CD4-positive, alpha-beta T cell treated with Interleukin-6 at 100 ng/mL for 8 hours (primary cell): ENCODE results near the gene LILRA5.
"Not testable (repeated sequence)": the region's sequence is repeated elsewhere in the genome, so short reads cannot be mapped to it uniquely, and the experiment has no call there.

ENCODE experiments used
- DNase-seq: peaks from one replicate; pipeline ENCODE4 v3.0.0-alpha.2; 2020; ENCODE audit warnings: mixed read lengths, low spot score

The LILRA5 gene

DNA sequence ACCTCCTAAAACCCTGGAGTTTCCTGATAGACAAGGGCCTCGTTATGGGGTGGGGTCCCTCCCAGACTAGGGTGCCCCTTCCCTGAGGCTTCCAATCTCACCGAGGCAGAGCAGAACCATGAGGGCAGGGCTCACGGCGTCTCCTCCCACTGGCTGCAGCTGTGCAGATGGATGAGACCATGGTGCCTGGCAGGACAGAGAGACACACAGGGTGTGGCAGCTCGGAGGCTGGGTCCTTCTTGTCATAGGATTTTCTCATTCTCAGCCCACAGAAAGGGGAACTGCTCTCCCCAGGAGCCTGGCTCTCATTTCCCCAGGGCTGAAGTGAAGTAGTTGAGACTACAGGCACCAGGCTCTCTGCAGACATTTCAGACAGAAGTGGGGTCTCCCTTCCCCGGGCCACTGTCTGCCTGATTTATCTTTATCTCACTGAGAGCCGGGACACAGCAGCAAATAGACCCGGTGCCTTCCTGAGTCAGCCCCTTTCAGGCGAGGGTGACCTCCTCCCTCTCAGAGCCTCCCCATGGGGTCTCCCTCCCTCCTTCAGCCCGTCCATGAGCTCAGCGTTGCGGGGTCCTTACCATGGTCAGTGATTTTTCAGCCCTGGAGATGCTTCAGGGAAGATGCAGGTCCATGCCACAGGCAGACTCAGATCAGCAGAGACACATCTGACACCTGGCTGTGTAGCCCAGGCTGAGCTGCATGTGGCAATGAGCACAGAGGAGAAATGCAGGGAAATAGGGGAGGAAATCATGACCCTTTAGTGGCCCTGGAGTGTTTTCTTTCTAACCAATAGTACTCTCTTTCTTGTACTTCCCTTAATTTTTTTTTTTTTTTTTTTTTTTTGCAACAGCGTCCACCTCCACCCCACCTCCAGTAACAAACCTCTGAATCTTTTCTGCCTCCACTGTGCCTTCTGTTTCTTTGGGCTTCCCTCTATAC, at the start of gene LILRA5:
Gene LILRA5, minus strand, starts transcription at position 731 of the 942 bp plus-strand sequence. Its CDS starts 147 bp downstream, at position 584.
- no peak for DNase-seq

DNA sequence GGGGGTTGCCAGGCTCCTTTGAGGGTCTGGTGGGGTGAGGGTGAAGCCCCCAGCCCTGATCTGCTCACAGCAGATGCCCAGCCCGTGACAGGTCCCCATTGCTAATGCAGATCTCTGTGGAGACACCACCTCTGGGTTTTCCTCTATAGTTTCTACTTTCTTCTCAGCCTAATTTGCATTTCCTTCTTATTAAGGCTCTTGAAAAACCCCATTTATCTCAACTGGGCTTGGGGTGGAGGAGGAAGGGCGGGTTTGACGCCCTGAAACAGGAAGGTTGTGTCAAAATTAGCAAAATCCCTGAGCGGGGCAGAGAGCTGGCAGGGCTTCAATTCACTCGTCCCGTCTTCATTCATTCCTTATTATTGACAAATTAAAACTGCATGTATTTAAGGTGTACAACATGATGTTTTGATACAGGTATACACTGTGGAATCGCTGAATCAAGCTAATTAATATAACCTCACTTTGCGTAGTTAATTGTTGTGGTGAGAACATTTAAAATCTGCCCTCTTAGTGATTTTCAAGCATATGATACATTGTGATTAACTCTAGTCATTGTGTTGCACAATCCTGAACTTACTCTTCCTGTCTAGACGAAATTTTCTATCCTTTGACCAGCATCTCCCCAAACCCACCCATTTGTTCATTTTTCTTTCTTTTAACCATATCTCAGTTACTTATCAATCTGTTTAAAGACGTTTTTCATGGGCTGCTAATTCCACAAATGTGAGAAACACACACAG, 48.9 kb upstream of the LILRA5 start:
- DNase-seq: not testable (repeated sequence)

DNA sequence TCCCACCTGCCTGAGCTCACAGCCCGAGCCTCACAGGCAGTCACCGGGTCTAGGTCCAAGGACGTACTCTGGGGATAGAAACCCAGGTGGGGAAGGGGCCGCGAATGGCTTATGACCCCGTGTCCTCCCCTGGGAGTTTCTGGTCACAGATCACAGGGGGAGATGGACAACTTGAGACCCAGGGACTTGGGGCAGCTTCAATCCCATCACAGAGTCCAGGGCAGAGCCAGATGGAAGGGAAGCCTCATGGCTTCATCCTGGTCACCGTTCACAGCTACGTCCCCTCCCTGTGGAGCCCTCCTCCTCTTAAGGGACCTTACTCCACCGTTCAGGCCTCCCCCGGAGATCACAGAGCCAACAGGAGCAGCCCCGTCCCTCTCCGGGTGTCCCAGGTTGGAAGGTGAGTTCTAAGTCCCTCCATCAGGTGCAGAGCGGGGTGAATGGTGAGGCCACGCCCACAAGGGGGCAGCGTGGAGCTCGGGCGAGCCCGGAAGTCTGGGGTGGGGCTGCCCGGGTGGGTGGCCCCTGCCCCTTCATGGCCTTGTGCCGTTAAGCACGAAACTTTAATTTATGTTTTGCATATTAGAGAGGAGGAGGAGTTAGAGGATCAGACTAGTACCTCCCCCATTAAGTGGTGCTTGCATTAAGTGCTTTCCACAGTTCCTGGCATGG, 46.3 kb upstream of the LILRA5 start:
- DNase-seq: not testable (repeated sequence)

DNA sequence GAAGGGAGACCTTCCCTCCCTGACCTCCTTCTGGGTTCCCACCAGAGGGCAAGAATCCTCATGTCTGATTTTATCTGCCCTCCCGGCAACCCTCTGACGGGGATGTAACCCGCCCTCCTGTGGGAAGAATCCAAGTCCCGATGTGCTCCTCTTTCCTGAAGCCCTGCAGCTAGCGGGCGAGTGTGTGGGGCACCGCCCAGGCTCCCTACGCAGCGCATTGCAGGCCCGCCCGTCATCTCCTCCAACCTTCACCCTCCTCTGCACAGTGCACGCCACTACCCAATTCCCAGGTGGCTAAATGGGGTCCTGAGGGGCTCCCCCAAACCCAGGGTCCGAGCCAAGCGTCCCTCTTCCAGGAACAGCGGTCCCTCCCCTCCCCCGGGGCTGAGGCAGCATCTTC, 44.4 kb upstream of the LILRA5 start:
- no peak for DNase-seq

DNA sequence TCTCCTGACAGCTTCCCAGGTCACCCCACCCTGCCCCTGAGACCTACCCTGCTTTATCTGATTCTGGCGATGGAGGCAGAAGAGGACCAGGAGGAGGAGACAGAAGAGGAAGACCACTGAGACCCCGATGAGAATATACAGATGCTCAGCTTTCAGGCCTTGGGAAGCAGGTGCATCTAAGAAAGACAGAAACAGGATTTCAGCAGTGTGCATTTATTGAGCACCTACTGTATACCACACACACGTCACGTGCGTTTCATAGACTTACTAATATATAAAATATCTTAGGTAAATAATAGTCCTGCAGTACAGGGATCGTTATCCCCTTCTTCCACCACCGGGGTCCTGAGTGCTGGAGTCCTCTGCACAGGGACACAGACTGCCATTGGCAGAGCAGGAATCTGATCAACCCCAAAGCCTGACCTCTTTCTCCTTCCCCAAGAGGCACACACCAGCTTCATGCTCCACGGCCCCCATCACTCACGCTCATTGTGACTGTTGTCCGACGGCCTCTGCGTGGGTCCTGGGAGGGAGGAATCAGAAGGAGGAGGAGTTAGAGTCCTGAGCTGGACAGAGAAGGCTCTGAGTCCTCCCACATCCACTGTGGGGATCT, 43.6 kb upstream of the LILRA5 start:
- DNase-seq: no peak

DNA sequence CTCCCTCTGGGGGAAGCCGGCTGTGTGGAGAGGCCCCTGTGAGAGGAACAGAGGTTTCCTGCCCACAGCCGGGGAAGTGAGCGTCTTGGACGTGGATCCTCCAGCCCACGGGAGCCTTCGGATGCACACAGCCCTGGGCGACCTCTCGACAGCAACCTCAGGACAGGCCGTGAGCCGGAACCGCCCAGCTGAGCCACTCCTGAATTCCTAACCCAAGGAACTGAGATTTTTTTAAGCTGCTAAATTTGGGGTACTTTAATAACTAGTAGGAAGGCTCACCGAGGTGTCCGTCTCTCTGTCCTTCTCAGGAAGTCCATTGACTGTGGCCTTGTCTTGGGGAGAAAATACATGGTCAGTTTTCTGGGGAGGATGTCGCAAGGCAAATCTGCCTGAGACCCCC, 42.7 kb upstream of the LILRA5 start:
- DNase-seq: no peak

DNA sequence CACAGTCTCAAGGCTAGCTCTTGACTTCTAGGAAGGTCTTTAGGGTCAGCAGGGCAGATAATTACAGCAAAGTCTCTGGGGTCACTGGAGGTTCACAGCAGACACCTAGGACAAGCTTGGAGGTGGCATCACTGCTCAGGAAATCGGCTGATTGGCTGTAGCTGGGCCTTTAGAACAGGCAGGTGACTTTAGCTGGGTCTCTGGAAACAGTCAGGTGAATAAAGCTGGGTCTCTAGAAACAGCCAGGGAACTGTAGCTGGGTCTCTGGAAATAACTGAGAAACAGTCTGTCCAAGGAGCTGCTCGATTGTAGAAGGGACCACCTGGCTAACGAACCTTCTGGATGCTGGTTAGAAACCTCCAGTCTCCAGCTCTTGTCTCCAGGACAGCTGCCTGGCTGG, 41.8 kb upstream of the LILRA5 start:
- no peak for DNase-seq

DNA sequence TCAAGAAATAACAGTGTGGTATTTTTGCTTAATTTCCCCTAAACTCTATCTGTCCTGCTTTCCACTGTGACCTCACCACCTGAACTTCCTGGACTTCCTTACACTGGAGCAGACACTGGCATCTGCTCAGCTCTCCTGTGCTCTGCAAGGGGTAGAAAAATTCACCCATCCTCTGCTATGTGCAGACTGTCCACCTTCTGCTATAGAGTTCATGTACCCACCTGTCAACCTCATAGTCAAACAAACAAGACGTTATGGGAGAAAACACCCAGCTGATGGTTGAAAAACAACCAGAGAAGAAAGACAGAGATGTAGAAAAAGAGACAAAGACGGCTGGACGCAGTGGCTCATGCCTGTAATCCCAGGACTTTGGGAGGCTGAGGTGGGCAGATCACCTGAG, 39.6 kb upstream of the LILRA5 start:
- no peak for DNase-seq

DNA sequence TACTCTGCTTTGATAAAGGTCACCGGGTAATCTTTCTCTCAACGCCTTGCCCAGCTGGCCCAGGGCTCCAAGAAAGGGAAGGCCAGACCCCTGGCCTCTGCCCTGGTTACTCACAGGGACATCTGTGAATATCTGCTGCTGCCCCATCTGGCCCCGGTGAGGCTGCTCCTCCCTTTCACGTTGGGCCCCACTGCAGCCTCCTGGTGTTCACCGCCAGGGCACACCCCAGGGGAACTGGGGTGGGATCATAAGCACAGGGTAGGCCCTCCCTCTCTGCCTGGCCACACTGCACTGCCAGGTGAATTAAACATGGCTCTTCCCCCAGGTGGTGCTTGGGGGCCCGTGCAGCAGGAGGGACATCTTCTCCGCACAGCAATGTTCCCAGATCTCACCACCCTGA, 39.1 kb upstream of the LILRA5 start:
- no peak for DNase-seq

DNA sequence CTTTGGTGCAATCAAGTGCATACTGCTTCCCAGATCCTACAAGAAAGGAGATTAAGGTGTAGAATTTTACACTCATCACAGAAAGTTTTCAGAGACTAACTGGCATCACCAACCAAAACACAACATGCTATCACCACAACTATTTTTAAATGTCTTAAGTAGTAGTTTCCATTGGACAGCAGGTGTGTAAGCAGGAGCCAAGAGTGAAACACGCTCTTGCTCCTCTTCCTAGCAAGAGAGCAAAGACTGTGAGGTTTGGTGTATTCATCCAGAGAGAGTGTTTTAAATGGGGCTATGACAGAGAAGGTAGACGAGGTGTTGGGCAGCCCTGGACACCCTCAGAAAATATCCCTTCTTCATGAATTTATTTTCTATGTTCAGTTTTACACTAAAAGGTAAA, 38.5 kb upstream of the LILRA5 start:
- DNase-seq: no peak

DNA sequence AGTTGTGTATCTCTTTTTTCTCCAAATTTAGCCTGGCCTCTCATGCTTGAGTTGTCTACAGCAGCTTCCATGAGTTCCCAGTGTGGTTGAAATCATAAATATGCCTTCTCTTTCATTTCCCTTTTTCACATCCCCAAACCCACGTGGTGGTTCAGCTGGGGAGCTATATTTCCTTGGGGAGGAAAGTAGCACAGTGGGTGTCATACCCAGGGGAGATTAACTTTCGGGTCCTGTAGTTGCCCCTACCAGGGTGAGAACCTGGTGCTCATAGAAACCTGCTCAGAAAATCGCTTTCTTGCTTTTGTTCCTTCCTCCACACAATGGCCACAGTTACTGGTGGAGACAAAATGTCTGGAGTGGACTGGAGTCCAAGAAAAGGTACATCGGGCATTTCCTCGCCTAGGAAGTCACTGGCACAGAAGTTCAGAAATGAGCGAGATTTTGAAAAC, 33.0 kb upstream of the LILRA5 start:
- no peak for DNase-seq

DNA sequence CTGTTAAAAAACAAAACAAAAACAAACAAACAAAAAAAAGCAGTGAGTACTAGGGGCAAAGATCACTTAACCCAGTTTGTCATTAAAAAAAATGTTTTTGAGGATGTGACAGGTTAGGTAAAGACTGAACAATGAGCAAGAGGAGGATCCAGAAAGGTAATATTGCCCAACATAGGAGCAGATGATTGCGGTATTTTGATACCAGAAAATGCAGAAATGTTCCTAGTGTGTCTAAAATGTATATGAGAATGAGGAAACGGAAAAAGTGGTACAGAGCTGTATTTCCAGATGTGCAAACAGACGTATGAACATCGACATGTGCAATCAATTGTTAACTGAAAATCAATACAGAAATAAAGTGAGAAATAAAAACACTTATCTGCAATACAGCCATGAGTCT, 30.9 kb upstream of the LILRA5 start:
- DNase-seq: no peak

DNA sequence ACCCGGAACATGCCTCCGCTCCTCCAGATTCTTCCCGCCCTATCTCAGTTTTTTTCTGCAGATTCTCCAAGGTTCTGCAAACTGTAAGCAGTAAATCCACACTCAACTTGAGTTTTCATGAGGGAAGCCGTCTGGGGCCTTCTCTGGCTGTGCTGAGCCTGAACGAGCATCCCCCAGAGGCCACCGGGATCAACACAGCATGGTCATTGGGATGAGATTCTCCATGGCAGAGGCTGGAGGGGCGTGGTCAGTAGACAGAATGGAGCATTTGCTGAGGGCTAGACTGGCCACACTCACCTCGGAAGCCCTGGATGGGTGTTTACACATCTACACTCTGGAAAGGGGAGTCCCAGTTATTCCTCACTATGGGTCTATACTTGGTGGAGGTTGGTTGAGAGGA, 28.3 kb upstream of the LILRA5 start:
- DNase-seq: no peak

DNA sequence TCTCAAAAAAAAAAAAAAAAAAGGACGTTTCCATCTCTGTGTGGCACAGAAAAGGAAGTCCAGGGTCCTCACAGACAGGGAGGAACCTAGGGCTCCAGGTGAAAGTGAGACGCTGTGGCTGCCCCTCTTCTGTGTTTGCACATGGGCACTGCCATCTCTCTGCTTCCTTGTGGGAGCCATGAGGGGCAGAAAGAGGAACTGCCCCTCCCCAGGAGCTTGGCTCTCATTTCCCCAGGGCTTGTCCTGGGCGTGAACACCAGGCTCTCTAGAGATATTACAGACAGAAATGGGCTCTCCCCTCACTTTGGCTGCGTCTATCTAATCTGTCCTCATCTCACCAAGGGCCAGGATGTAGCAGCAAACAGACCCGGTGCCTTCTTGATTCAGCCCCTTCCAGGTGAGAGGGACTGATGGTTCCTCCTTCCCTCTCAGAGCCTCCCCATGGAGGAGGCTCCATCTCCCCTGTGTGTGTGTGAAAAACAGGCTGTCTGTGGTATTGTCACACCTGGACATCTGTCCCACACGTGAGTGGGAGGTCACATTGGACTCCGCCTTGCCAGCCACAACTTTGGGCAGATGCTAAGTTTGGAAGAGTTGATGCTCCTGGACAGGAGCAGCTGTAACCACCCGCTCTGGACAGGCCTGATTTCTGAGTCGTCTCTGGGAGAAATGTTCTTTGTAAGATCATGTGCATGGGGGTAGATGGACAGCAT, 26.8 kb upstream of the LILRA5 start:
- DNase-seq: no peak

DNA sequence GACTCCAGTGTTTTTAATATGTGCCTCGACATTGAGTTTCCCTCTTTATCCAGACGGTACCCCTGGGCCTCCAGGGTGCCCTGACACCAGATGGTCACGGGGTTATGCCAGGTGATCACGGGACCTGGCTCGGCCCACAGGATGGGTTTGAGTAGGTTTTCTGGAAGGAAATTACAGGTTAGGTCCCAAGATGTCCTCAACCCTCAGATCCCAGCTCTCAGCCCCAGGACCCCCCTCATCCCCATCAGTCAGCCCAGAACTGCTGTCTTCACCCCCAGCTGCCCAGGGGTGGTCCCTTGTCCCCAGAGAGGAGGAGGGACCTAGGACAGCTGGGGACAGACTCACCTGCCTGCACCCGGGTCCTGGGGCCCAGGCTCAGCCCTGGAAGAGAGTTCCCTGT, 25.6 kb upstream of the LILRA5 start:
- no peak for DNase-seq

DNA sequence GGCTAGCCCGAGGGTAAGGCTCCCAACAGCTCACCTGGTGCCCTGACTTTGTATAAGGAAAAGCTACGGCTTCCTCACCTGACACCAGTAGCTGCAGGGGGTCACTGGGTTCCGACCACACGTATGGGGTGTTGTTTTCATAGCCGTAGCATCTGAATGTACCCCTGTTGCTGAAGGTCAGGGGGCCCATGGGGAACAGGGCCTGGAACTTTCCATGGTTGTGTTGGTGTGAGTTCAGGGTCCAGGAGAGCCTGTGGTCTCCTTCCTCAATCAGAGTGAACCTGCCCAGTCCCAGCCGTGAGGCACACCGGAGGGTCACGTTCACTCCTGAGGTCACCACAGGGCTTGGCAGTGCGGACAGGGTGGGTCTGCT, 24.9 kb upstream of the LILRA5 start:
- no peak for DNase-seq

DNA sequence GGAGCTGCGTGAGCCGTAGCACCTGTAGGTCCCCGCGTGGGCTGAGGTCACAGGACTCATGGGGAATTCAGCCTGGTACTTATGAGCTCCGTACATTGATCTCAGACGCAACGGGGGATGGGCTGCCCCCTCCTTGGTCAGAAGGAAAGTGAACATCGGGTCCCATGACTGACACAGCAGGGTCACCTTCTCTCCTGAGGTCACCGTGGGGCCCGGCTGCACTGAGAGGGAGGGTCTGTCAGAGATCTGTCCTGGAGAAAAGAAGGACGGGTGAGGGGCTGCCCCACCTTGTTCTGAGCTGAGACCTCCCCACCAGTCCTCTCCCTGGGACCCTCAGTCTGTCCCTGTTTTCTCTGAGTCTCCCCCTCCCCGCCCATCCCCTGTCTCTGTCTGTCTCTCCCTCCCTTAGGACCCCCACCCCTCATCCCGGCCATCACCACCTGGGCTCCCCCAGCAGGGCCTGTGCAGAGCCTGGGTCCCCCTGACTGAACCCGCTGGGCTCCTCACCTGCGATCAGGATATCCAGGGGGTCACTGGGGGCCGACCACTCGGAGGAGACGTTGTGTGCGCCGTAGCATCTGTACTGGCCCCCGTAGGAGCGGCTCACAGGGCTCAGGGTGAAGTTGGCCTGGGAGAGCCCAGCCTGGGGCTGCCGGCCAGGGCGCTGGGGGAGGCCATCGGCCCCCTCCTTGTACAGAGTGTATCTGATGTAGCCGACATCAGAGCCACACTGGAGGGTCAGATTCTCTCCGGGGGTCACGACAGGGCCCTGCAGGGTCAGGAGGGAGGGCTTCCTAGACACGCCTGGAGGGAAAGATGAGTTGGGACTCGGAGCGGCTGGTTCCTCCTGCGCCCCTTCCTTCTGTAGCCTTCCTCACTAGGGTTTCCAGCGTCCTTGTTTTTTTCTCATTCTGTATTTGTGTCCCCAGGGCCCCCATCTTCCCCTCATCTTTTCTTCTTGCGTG, 24.2 kb upstream of the LILRA5 start:
- no peak for DNase-seq

DNA sequence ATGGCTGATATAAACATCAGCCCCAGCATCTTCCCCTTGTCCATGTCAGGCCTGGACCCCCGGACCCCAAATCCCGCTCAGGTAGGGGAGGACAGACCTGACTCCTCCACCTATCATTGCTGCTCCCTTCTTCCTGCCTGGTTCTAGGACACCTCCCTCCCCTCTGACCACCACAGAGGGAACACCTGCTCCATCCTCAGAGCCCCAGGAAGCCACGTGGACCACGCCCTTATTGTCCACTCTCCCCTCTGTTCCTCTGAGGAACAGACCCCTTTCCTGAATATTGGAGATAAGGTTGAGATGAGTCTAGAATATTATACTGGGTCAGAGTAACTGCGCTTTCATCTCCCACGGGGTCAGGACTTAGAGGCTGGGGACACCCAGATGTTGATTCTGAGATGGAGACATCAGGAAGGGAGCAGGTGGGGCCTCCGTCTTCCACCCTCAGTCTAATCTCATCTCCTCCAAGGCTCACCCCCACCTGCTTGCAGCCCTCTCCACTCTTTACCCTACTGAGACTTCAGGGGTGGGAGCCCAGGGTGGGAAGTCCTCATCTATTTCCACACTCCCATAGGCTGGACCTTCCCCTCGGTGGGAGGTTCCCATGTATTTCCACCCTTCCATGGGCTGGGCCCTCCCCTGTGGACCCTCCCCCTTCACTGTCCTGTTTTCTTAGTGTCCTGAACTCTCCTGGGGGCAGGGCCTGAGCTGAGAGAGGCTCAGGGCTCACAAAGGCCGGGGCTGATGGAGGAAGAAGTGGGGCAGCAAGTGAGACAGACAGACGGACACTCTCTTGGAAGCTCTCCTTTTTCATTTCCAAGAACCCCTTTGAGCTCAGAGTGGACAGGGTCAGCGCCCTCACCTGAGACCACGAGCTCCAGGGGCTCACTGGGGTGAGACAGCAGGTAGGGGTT, 23.3 kb upstream of the LILRA5 start:
- no peak for DNase-seq

DNA sequence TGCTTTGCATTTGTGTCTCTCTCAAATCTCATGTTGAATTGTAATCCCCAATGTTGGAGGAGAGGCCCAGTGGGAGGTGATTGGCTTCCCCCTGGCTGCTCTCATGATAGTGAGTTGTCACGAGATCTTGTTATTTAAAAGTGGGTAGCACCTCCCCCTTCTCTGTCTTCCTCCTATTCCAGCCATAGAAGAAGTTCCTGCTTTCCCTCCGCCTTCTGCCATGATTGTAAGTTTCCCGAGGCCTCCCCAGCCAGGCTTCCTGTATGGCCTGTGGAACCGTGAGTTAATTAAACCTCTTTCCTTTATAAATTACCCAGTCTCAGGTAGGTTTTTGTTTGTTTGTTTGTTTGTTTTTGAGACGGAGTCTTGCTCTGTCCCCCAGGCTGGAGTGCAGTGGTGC, 22.2 kb upstream of the LILRA5 start:
- DNase-seq: no peak
